Stomach (tissue), 19 donors: ENCODE results near the gene SAGE1. TPM values are rescaled to one million over a fixed set of nuclear protein-coding genes. Genes with fewer than 3 reads are reported as not detected.
"Not testable (repeated sequence)": the region's sequence is repeated elsewhere in the genome, so short reads cannot be mapped to it uniquely, and the experiment has no call there.

Source experiments
- DNase-seq, 2 donors: peaks; one replicate each; pipeline versions ENCODE4 v3.0.0 to v3.0.0-alpha.2; 2013 to 2019
- H3K27ac ChIP-seq, 5 donors: fragments of 200-600 bp in 4 of 5; sonication (generic) in 4 of 5; one replicate each; pipeline ENCODE4 v1.5.1; 2013 to 2019; ENCODE audit warnings: mild to moderate bottlenecking in 1 of 5, moderate library complexity in 1 of 5
- H3K27me3 ChIP-seq, 3 donors: fragments of 200-600 bp; sonication (generic); one replicate each; pipeline ENCODE4 v1.5.1; 2017 to 2019; ENCODE audit warnings: mixed run types in 1 of 3
- H3K36me3 ChIP-seq, 4 donors: fragments of 200-600 bp; sonication (generic); 1 replicate in 3 of 4; 2 replicates in 1 of 4; pipeline ENCODE4 v1.5.1; 2016 to 2019
- H3K4me1 ChIP-seq, 4 donors: fragments of 200-600 bp; sonication (generic); one replicate each; pipeline ENCODE4 v1.5.1; 2016 to 2019
- H3K4me3 ChIP-seq, 4 donors: fragments of 200-600 bp; sonication (generic) in 3 of 4; one replicate each; pipeline ENCODE4 v1.5.1; 2016 to 2019; ENCODE audit warnings: mild to moderate bottlenecking in 1 of 4
- H3K9me3 ChIP-seq, 4 donors: fragments of 200-600 bp; sonication (generic); one replicate each; pipeline ENCODE4 v1.5.1; 2016 to 2019
- CTCF ChIP-seq, 7 experiments: fragments of 450-650 bp in 4 of 7; fragments of 200-600 bp in 3 of 7; sonication (generic) in 3 of 7; IDR thresholded peaks; one replicate each; pipeline ENCODE4 v1.5.1; 2016 to 2019; ENCODE audit warnings: antibody characterized with exemption in 7 of 7, control low read depth in 2 of 7, mild to moderate bottlenecking in 1 of 7
- EP300 ChIP-seq: sonication (generic); formaldehyde crosslinking; IDR thresholded peaks from one replicate; pipeline ENCODE4 v1.6.1; 2017; ENCODE audit warnings: antibody characterized with exemption
- POLR2A ChIP-seq, 4 donors: fragments of 450-650 bp; IDR thresholded peaks; one replicate each; pipeline ENCODE4 v1.6.1; 2016; ENCODE audit warnings: antibody characterized with exemption in 4 of 4, control low read depth in 2 of 4, mild to moderate bottlenecking in 1 of 4, moderate library complexity in 1 of 4
- POLR2AphosphoS5 ChIP-seq, 3 donors: sonication (generic); formaldehyde crosslinking; IDR thresholded peaks; one replicate each; pipeline ENCODE4 v1.6.1; 2016; ENCODE audit warnings: antibody characterized with exemption in 3 of 3
- WGBS, 5 donors: extraction: QIAGEN DNeasy Blood & Tissue Kit in 3 of 5; methylation state at CpG; one replicate each; pipeline versions ENCODE4 v1.1.5 to v1.1.7; 2013 to 2018; 5-methylcytosine and 5-hydroxymethylcytosine counted together
- intact Hi-C: fragments of 100-400 bp; cut with DNase I; formaldehyde crosslinking; loops from one replicate; pipeline ENCODE4 v1.15.1; 2023; ENCODE audit warnings: low total_unique reads
- long read RNA-seq, 10 donors: transcript quantifications; one replicate each; lab custom pipeline, GENCODE V29; 2026
- polyA plus RNA-seq, 3 donors: library from polyadenylated mRNA; stranded (reverse); fragments of 200-250 nt; gene quantifications; one replicate each; pipeline ENCODE4 v1.2.3, GENCODE V29; 2013
- total RNA-seq, 5 donors: library from RNA; depleted of rRNA; stranded (reverse); fragments of >200 nt; gene quantifications; one replicate each; pipeline versions ENCODE4 v1.1.0 to v1.2.3, GENCODE V29; 2014 to 2016
- donor health status: healthy with polysubstance abuse.
- donor health status: Bipolar disorder and iron deficiency.
- donor health status: healthy.

Gene SAGE1
- total RNA-seq, result not detected
- polyA plus RNA-seq, result not detected
- long read RNA-seq, donor 1, result 0 reads
- long read RNA-seq, donor 2, result 0 reads
- long read RNA-seq, donor 3, result 0 reads
- long read RNA-seq, donor 4, result 0 reads
- long read RNA-seq, donor 5, result 0 reads
- long read RNA-seq, donor 6, result 0 reads
- long read RNA-seq, donor 7, result 0 reads
- long read RNA-seq, donor 8, result 0 reads
- long read RNA-seq, donor 9, result 0 reads
- long read RNA-seq, donor 10, result 0 reads

- Histone ChIP-seq H3K27me3 (no peaks in the 10 kb centered on the region), H3K4me3 (no peak within 1 kb of the TSS), H3K4me1 (no peaks in the 10 kb centered on the region), H3K27ac (no peak within 1 kb of the TSS), H3K9me3 (peaks cover 0 to 26% (median 7%) of the 10 kb centered on the region in 4 donors), H3K36me3 (no peaks in the 10 kb centered on the region)
- intact Hi-C loops, result no loop called here
- TF ChIP-seq POLR2AphosphoS5 (IDR thresholded peaks at IDR 0.05) (no peak), EP300 (no peak), POLR2A (IDR thresholded peaks at IDR 0.05) (no peak), CTCF (IDR thresholded peaks at IDR 0.05) (no peak)
- 80 to 94% (median 89%) methylated on average over 17 to 22 of the region's 22 CpGs for WGBS, 5 donors
- no peak for DNase-seq
These were observed at the start of gene SAGE1, which contains the start of gene CT45A10 for GRCh38 chrX:135893294-135893817. SAGE1 (plus strand) TSS chrX:135893716; CDS start chrX:135896243, 2,527 bp downstream. CT45A10 (minus strand) TSS chrX:135893444; CDS start chrX:135885344, 8,100 bp downstream.

- H3K27me3 ChIP-seq, H3K4me3 ChIP-seq, DNase-seq, H3K4me1 ChIP-seq, H3K27ac ChIP-seq, intact Hi-C loops, H3K36me3 ChIP-seq, H3K9me3 ChIP-seq: not testable (repeated sequence)
- WGBS, 5 donors, result no CpG with 5 or more reads among the region's 17 CpGs
These were observed 39.1 kb upstream of the SAGE1 start, which contains the start of gene CT45A8 for GRCh38 chrX:135854438-135854837. CT45A8 (minus strand) TSS chrX:135854538; CDS start chrX:135850783, 3,755 bp downstream.

GRCh38 chrX:135871712-135872111 lies 21.8 kb upstream of the SAGE1 start, which contains the start of gene CT45A9:
CT45A9 (minus strand) TSS chrX:135871812; CDS start chrX:135868061, 3,751 bp downstream.
- H3K27ac ChIP-seq, intact Hi-C loops, H3K27me3 ChIP-seq, H3K4me3 ChIP-seq, H3K9me3 ChIP-seq, H3K4me1 ChIP-seq, DNase-seq, H3K36me3 ChIP-seq: not testable (repeated sequence)
- no CpG with 5 or more reads among the region's 17 CpGs for WGBS, 5 donors

GRCh38 chrX:135882741-135883140 lies 10.8 kb upstream of the SAGE1 start:
- H3K4me1 ChIP-seq, DNase-seq, H3K36me3 ChIP-seq, H3K27ac ChIP-seq, intact Hi-C loops, H3K9me3 ChIP-seq, H3K27me3 ChIP-seq, H3K4me3 ChIP-seq: not testable (repeated sequence)
- WGBS, 5 donors, result 50 to 67% (median 53%) methylated on average over 4 of the region's 5 CpGs

- not testable (repeated sequence) for DNase-seq
These were observed 5.3 kb upstream of the SAGE1 start for GRCh38 chrX:135888230-135888629.

GRCh38 chrX:135888976-135889375 lies 4.5 kb upstream of the SAGE1 start:
- H3K9me3 ChIP-seq, result peaks cover 0 to 20% (median 7%) of the 10 kb centered on the region in 4 donors
- H3K4me3 ChIP-seq, H3K4me1 ChIP-seq, H3K27ac ChIP-seq, H3K27me3 ChIP-seq, H3K36me3 ChIP-seq, intact Hi-C loops, DNase-seq: not testable (repeated sequence)
- WGBS, 5 donors, result 58 to 93% (median 83%) methylated on average over 5 to 13 of the region's 15 CpGs

More at GRCh38 chrX:135888230-135888629, 5.3 kb upstream of the SAGE1 start:
- peaks cover 0 to 12% (median 5%) of the 10 kb centered on the region in 4 donors for H3K9me3 ChIP-seq
- WGBS, 5 donors, result 86 to 97% (median 88%) methylated on average over 6 to 12 of the region's 18 CpGs
- H3K36me3 ChIP-seq, H3K4me3 ChIP-seq, H3K4me1 ChIP-seq, intact Hi-C loops, H3K27ac ChIP-seq, H3K27me3 ChIP-seq: not testable (repeated sequence)

GRCh38 chrX:135890087-135890585 lies 3.4 kb upstream of the SAGE1 start:
- Histone ChIP-seq H3K9me3 (peaks cover 0 to 22% (median 7%) of the 10 kb centered on the region in 4 donors), H3K27ac (no peak overlapping the region), H3K27me3 (no peaks in the 10 kb centered on the region), H3K36me3 (no peaks in the 10 kb centered on the region), H3K4me1 (no peaks in the 10 kb centered on the region), H3K4me3 (no peak overlapping the region)
- no peak for DNase-seq
- intact Hi-C loops, result no loop called here
- 83 to 91% (median 88%) methylated on average over 6 to 14 of the region's 14 CpGs for WGBS, 5 donors
- TF ChIP-seq POLR2AphosphoS5 (IDR thresholded peaks at IDR 0.05), result no peak
- no peak for TF ChIP-seq POLR2A (IDR thresholded peaks at IDR 0.05)
- no peak for TF ChIP-seq EP300
- TF ChIP-seq CTCF (IDR thresholded peaks at IDR 0.05), result no peak
